ENCODE data around the gene UGT8.
"Not testable (repeated sequence)": the region's sequence is repeated elsewhere in the genome, so short reads cannot be mapped to it uniquely, and the experiment has no call there.

Gene UGT8

DNA sequence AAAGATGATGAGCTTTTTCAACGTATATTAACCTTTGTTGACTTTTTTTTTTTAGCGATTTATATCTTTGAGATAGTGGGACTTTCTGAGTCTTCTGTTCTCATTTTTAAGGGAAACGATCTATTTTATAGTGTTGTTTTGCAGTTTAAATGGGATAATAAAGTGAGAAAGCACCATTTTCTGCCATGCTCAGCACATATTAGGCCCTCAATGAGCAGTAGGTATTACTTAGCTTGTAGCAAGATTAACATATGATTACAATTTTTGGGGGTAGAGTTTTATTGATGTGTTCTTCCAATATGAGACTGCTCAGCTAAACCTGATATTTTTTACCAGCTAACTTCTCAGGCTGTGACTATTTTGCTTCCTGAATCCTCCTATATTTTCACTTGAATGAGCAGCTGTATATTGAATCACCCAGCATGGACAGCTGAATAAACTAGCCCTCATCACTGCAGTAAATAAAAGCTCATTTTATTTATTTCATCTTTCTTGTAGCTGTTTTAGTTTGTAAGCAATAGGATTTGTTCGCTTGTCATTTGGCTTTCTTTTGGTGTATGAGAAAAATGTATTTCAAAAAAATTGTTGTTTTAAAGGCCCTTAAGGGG, 43.7 kb downstream of the UGT8 start:
- H3K4me3 ChIP-seq (ENCODE audit: low read length), result no peak overlapping the region
- no peak for TF ChIP-seq ZNF274 (IDR thresholded peaks at IDR 0.05; ENCODE audit: low read depth, low read length)

DNA sequence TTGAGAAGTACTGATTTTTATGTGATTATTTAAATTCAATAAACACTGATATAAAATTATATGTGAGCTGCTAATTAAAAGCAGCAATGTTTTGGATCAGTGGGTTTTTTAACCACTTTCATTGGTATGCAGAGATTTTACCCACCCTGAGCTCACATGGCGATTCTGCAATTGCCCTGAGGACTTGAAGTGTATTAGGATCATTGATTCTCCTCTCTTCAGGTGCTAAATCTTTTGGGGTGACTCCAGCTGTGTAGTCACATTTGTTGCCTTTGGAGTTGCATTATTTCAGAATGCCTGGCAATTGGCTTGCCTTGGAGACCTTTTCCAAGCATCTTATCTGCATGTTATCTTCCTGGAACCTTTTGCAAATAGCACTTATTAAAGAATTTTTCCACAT, 51.3 kb downstream of the UGT8 start:
- no peak overlapping the region for H3K4me3 ChIP-seq (ENCODE audit: low read length)
- TF ChIP-seq ZNF274 (IDR thresholded peaks at IDR 0.05; ENCODE audit: low read depth, low read length), result no peak

DNA sequence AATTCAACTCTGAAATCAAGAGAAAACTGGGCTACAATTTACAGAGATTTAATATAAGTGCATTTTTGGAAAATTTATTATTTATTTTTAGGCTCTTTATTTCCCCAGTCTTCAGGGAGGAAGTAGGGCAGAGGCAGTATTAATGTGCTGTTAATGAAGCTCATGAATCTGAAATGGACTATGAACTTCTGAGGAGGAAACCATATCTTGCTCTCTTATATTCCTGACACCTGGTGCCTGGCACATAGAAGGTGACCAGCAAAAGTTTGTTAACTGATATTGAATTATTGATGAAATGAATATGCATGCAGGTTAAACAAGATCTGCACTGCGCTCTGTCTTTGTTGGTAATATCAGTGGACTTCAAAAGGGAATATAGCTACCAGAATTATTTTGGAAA, 55.1 kb downstream of the UGT8 start:
- H3K4me3 ChIP-seq (ENCODE audit: low read length), result no peak overlapping the region
- TF ChIP-seq ZNF274 (IDR thresholded peaks at IDR 0.05; ENCODE audit: low read depth, low read length), result no peak

DNA sequence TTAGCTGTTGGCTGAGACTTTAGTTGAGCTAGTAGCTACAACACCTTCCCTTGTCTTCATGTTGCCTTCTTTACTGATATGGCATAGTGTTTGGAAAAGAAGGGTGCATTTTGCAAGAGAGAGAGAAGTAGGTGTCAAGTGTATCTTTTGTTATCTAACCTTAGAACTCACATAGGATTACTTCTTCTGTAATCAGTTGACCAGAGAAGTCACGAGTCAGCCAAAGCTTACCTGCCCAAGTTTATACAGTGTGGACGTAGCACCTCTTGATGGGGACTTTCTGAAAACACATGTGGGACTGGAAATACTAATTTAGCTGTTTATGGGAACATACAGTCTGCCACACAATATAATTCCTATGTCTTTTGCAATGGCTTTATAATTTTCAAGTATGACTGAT, 56.0 kb downstream of the UGT8 start:
- TF ChIP-seq ZNF274 (IDR thresholded peaks at IDR 0.05; ENCODE audit: low read depth, low read length), result no peak
- H3K4me3 ChIP-seq (ENCODE audit: low read length), result no peak overlapping the region

DNA sequence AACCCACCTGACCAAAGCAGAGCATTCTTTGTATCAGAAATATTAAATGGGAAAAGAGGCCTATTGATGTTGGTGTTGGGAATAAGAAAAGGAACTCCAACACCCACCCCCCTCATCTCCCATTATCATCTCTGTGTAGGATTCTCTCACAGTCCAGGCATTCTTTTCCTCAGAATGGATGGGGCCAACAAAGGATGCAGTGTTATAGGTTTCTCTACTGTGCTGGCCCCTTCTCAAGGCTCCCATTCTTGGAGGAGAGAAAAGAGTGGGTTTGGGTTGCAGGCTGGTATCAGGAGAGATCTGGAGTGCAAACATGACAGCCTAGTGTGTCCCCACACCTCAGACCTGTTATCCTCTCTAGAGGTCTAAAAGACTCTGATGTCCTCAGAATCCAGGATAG, 59.6 kb downstream of the UGT8 start:
- no peak for TF ChIP-seq ZNF274 (IDR thresholded peaks at IDR 0.05; ENCODE audit: low read depth, low read length)
- H3K4me3 ChIP-seq (ENCODE audit: low read length), result no peak overlapping the region

- no peak for TF ChIP-seq ZNF274 (IDR thresholded peaks at IDR 0.05; ENCODE audit: low read depth, low read length)
Measured at GRCh38 chr4:114658776-114659175, 60.2 kb downstream of the UGT8 start.

GRCh38 chr4:114659386-114660008, 60.9 kb downstream of the UGT8 start:
- H3K4me3 ChIP-seq (ENCODE audit: low read length), result no peak overlapping the region
- no peak for TF ChIP-seq ZNF274 (IDR thresholded peaks at IDR 0.05; ENCODE audit: low read depth, low read length)

More at GRCh38 chr4:114658776-114659175, 60.2 kb downstream of the UGT8 start:
- no peak overlapping the region for H3K4me3 ChIP-seq (ENCODE audit: low read length)

DNA sequence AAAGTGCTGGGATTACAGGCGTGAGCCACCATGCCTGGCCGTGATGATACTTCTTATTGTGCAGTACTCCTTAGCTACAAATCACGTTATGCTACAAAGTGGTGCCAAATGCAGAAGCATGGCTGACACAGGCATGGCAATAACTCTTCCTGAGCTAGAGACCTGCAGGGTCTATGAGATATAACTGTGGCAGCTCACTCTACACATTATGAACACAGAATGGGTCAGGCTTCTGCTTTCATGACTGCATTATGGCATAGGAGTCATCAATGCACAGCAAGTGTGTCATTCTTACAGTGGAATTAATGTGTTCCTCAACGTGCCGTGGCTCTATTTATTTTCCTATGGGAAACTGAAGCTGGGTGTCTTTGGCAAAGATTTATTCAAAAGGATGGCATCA, 64.5 kb downstream of the UGT8 start:
- no peak for TF ChIP-seq ZNF274 (IDR thresholded peaks at IDR 0.05; ENCODE audit: low read depth, low read length)
- H3K4me3 ChIP-seq (ENCODE audit: low read length), result no peak overlapping the region

GRCh38 chr4:114668577-114668976, 70.0 kb downstream of the UGT8 start:
- TF ChIP-seq ZNF274 (IDR thresholded peaks at IDR 0.05; ENCODE audit: low read depth, low read length), result no peak
- H3K4me3 ChIP-seq (ENCODE audit: low read length), result no peak overlapping the region

DNA sequence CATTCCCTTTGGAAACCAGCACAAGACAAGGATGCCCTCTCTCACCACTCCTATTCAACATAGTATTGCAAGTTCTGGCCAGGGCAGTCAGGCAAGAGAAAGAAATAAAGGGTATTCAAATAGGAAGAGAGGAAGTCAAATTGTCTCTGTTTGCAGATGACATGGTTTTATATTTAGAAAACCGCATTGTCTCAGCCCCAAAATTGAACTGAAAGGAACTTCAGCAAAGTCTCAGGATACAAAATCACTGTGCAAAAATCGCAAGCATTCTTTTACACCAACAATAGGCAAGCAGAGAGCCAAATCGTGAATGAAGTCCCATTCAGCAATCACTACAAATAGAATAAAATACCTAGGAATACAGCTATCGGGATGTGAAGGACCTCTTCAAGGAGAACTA, 72.1 kb downstream of the UGT8 start:
- not testable (repeated sequence) for H3K4me3 ChIP-seq (ENCODE audit: low read length)

DNA sequence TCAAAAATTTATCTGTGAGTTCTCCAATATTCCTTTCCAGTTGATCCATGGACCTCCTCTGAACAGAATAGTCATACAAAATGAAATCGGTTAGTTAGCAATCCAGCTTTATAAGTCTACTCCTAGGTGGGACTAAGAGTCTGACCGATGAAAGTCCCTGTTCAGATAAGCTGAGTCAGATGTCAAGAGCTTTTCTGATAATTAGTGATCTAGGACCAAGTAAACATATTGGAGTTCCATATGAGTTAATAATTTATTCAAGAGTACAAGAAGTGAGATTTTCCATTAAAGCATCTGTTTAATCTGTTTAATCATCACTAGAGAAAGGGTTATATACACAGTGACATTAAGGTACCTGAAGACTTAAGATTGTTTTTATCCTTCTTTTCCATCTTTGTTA, 74.7 kb downstream of the UGT8 start:
- no peak for TF ChIP-seq ZNF274 (IDR thresholded peaks at IDR 0.05; ENCODE audit: low read depth, low read length)
- no peak overlapping the region for H3K4me3 ChIP-seq (ENCODE audit: low read length)

GRCh38 chr4:114674080-114674479, 75.5 kb downstream of the UGT8 start:
- TF ChIP-seq ZNF274 (IDR thresholded peaks at IDR 0.05; ENCODE audit: low read depth, low read length), result no peak

DNA sequence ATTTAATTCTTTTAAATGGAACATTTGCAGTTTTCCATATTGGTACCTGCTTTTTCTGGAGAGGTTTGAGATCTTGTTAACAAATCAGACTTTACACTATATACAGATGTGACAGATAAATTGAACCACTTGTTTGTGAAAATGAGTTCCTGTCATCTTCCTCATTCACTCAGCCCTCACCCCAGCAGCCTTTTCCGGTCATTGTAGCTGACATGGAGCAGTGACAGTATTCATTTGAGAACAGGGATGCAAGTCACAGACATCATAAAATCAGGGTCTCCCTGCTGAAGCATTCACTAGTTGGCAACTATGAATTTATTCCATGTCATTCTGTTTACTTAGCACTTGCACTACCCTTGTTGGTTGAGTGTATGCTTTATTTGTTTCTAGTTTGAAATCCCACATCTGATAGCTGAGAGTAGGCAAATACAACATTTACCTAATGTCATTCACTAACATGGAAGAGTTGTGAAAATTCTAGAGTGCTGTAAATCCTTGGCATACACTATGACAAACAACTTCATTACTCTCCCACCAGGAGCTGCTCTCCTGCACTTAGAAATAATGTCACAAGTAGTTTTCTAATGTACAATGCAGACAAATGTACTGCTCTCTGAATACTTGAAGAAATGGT, 78.9 kb downstream of the UGT8 start:
- H3K4me3 ChIP-seq (ENCODE audit: low read length), result no peak overlapping the region
- no peak for TF ChIP-seq ZNF274 (IDR thresholded peaks at IDR 0.05; ENCODE audit: low read depth, low read length)

More at GRCh38 chr4:114674080-114674479, 75.5 kb downstream of the UGT8 start:
- no peak overlapping the region for H3K4me3 ChIP-seq (ENCODE audit: low read length)

DNA sequence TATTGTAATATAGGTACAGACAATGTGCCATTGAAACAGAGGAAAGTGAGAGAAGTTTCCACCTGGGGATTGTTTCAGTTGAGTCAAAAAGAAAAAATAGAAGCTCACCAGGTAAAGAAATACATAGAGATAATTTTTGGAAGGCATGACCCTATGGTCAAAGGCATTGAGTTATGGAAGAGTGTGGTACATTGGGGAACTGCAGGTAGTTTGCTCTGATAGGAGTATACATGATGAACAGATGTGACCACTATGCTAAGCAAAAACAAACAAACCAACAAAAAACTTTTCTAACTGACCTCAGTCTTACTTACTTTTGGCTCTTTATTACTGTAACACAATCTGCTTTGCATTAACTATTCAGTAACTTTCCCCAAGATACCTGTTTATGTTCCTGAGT, 85.9 kb downstream of the UGT8 start:
- H3K4me3 ChIP-seq (ENCODE audit: low read length), result no peak overlapping the region
- TF ChIP-seq ZNF274 (IDR thresholded peaks at IDR 0.05; ENCODE audit: low read depth, low read length), result no peak

- H3K4me3 ChIP-seq (ENCODE audit: low read length), result no peak overlapping the region
- no peak for TF ChIP-seq ZNF274 (IDR thresholded peaks at IDR 0.05; ENCODE audit: low read depth, low read length)
Measured at GRCh38 chr4:114688059-114688458, 89.5 kb downstream of the UGT8 start.
